GM04503 (cell line): Measurements from ENCODE around the gene RFX3.

Experiments used
- DNase-seq: peaks from one replicate; pipeline ENCODE4 v3.0.0-alpha.2; 2012; ENCODE audit warnings: low read depth

The RFX3 gene

GRCh38 chr9:3434594-3434993 is 91.2 kb downstream of the RFX3 start:
- peak; percentile 23 for DNase-seq

- DNase-seq, result no peak
Measured at GRCh38 chr9:3433754-3434153, 92.0 kb downstream of the RFX3 start.

- no peak for DNase-seq
Measured at GRCh38 chr9:3433066-3433465, 92.7 kb downstream of the RFX3 start.

GRCh38 chr9:3431890-3432289 is 93.9 kb downstream of the RFX3 start:
- no peak for DNase-seq

- DNase-seq, result no peak
Measured at GRCh38 chr9:3419893-3420292, 105.9 kb downstream of the RFX3 start.

- DNase-seq, result no peak
Measured at GRCh38 chr9:3415906-3416305, 109.9 kb downstream of the RFX3 start.

- DNase-seq, result no peak
Measured at GRCh38 chr9:3413984-3414383, 111.8 kb downstream of the RFX3 start.

GRCh38 chr9:3410461-3410860 is 115.3 kb downstream of the RFX3 start:
- no peak for DNase-seq

- DNase-seq, result no peak
Measured at GRCh38 chr9:3409453-3409852, 116.3 kb downstream of the RFX3 start.

GRCh38 chr9:3403315-3403714 is 122.5 kb downstream of the RFX3 start:
- no peak for DNase-seq

- DNase-seq, result no peak
Measured at GRCh38 chr9:3401221-3401954, 124.4 kb downstream of the RFX3 start.

- no peak for DNase-seq
Measured at GRCh38 chr9:3398232-3398648, 127.6 kb downstream of the RFX3 start.

GRCh38 chr9:3397766-3398165 is 128.0 kb downstream of the RFX3 start:
- DNase-seq, result no peak

- DNase-seq, result no peak
Measured at GRCh38 chr9:3391414-3391813, 134.4 kb downstream of the RFX3 start.

GRCh38 chr9:3386753-3387152 is 139.0 kb downstream of the RFX3 start:
- DNase-seq, result no peak

- no peak for DNase-seq
Measured at GRCh38 chr9:3385871-3386270, 139.9 kb downstream of the RFX3 start.

GRCh38 chr9:3371842-3372241 is 154.0 kb downstream of the RFX3 start:
- DNase-seq, result no peak

GRCh38 chr9:3370715-3371114 is 155.1 kb downstream of the RFX3 start:
- DNase-seq, result no peak

- DNase-seq, result no peak
Measured at GRCh38 chr9:3367185-3367584, 158.6 kb downstream of the RFX3 start.

GRCh38 chr9:3361689-3362392 is 164.0 kb downstream of the RFX3 start:
- DNase-seq, result no peak

- no peak for DNase-seq
Measured at GRCh38 chr9:3361116-3361515, 164.7 kb downstream of the RFX3 start.

GRCh38 chr9:3360245-3360644 is 165.6 kb downstream of the RFX3 start:
- no peak for DNase-seq

GRCh38 chr9:3359778-3360177 is 166.0 kb downstream of the RFX3 start:
- DNase-seq, result no peak
